NCI-H1436 (cell line): Measurements from ENCODE around the gene SCARB1.

Experiments
- DNase-seq: peaks from one replicate; lab custom pipeline; 2025; lab: John Stamatoyannopoulos, UW

SCARB1 gene

GRCh38 chr12:124821252-124822200 lies 42.1 kb downstream of the SCARB1 start:
- no peak for DNase-seq

- DNase-seq = no peak
These were observed 43.5 kb downstream of the SCARB1 start for GRCh38 chr12:124820199-124820598.

GRCh38 chr12:124819525-124819924 lies 44.1 kb downstream of the SCARB1 start:
- no peak for DNase-seq

GRCh38 chr12:124819080-124819479 lies 44.6 kb downstream of the SCARB1 start:
- no peak for DNase-seq

GRCh38 chr12:124817076-124818000 lies 46.3 kb downstream of the SCARB1 start:
- DNase-seq = no peak

- DNase-seq = no peak
These were observed 47.3 kb downstream of the SCARB1 start for GRCh38 chr12:124816295-124816854.

GRCh38 chr12:124814741-124815613 lies 48.7 kb downstream of the SCARB1 start:
- peak; percentile 41 for DNase-seq

- no peak for DNase-seq
These were observed 49.9 kb downstream of the SCARB1 start for GRCh38 chr12:124813782-124814181.

- no peak for DNase-seq
These were observed 50.7 kb downstream of the SCARB1 start for GRCh38 chr12:124812979-124813378.

GRCh38 chr12:124812356-124812755 lies 51.3 kb downstream of the SCARB1 start:
- no peak for DNase-seq

- no peak for DNase-seq
These were observed 52.0 kb downstream of the SCARB1 start for GRCh38 chr12:124811633-124812032.

GRCh38 chr12:124809878-124810277 lies 53.8 kb downstream of the SCARB1 start:
- no peak for DNase-seq

GRCh38 chr12:124809391-124809790 lies 54.3 kb downstream of the SCARB1 start:
- no peak for DNase-seq

- DNase-seq = no peak
These were observed 55.4 kb downstream of the SCARB1 start for GRCh38 chr12:124808272-124808671.

- DNase-seq = no peak
These were observed 57.6 kb downstream of the SCARB1 start for GRCh38 chr12:124805876-124806668.

GRCh38 chr12:124805050-124805449 lies 58.6 kb downstream of the SCARB1 start:
- DNase-seq = no peak

GRCh38 chr12:124804011-124804621 lies 59.5 kb downstream of the SCARB1 start:
- DNase-seq = no peak

- no peak for DNase-seq
These were observed 61.3 kb downstream of the SCARB1 start for GRCh38 chr12:124802361-124802760.

- no peak for DNase-seq
These were observed 63.2 kb downstream of the SCARB1 start for GRCh38 chr12:124800506-124800905.

GRCh38 chr12:124797321-124797720 lies 66.3 kb downstream of the SCARB1 start:
- DNase-seq = no peak
